HEK293 (cell line): Measurements from ENCODE around the gene LDB2.

Source experiments
- CTCF ChIA-PET: fragments of 350-600 bp; formaldehyde crosslinking; extraction: SDS; loops from one replicate; lab custom pipeline; 2021; ENCODE audit warnings: antibody characterized with exemption; lab: Yijun Ruan, JAX
- POLR2A ChIA-PET: fragments of 300-600 bp; formaldehyde crosslinking; extraction: SDS; loops from one replicate; lab custom pipeline; 2020; ENCODE audit warnings: antibody characterized with exemption, inconsistent platforms; lab: Yijun Ruan, JAX
- H3K27ac ChIP-seq: fragments of 200-500 bp; sonication (Bioruptor generic); 2 replicates; pipeline ENCODE4 v1.5.1; 2014; ENCODE audit warnings: low read depth, low read length, control low read depth, inconsistent platforms; ENCODE audit errors: extremely low read depth
- H3K36me3 ChIP-seq, 2 experiments: fragments of 200-500 bp in 1 of 2; sonication (Bioruptor generic) in 1 of 2; 1 replicate in 1 of 2; 2 replicates in 1 of 2; pipeline ENCODE4 v1.5.1; 2014 to 2017; ENCODE audit warnings: inconsistent platforms in 2 of 2, low read length in 2 of 2; ENCODE audit not compliant: control insufficient read depth in 2 of 2, insufficient read depth in 1 of 2
- H3K4me1 ChIP-seq: fragments of 200-500 bp; sonication (Bioruptor generic); 2 replicates; pipeline ENCODE4 v1.5.1; 2014; ENCODE audit warnings: mild to moderate bottlenecking, low read length, inconsistent platforms; ENCODE audit not compliant: control insufficient read depth, insufficient read depth
- H3K4me3 ChIP-seq: 2 replicates; pipeline ENCODE4 v1.5.1; 2011; ENCODE audit warnings: low read depth, mild to moderate bottlenecking, control low read depth, low read length, moderate library complexity
- H3K9me3 ChIP-seq: fragments of 200-500 bp; sonication (Bioruptor generic); 2 replicates; pipeline ENCODE4 v1.5.1; 2014; ENCODE audit warnings: low read depth, low read length, inconsistent platforms; ENCODE audit not compliant: control insufficient read depth, insufficient read depth
- GLI2 ChIP-seq: fragments of 450-650 bp; formaldehyde crosslinking; IDR thresholded peaks from 2 replicates; pipeline ENCODE4; 2017; ENCODE audit warnings: missing biosample characterization, missing genetic modification characterization, low read depth, borderline replicate concordance
- GLIS2 ChIP-seq: fragments of 450-650 bp; formaldehyde crosslinking; IDR thresholded peaks from 2 replicates; pipeline ENCODE4 v1.5.1; 2016; ENCODE audit warnings: missing biosample characterization, missing genetic modification characterization
- KLF10 ChIP-seq: fragments of 450-650 bp; IDR thresholded peaks from 2 replicates; pipeline ENCODE4 v1.5.1; 2018; ENCODE audit warnings: missing biosample characterization, mild to moderate bottlenecking, missing genetic modification characterization
- KLF16 ChIP-seq: fragments of 450-650 bp; formaldehyde crosslinking; IDR thresholded peaks from 2 replicates; pipeline ENCODE4 v1.5.1; 2017; ENCODE audit warnings: missing biosample characterization, missing genetic modification characterization
- KLF9 ChIP-seq: fragments of 450-650 bp; formaldehyde crosslinking; IDR thresholded peaks from 2 replicates; pipeline ENCODE4 v1.5.1; 2016; ENCODE audit warnings: missing biosample characterization, missing genetic modification characterization, low read depth
- SP2 ChIP-seq: fragments of 450-650 bp; formaldehyde crosslinking; IDR thresholded peaks from 2 replicates; pipeline ENCODE4 v1.5.1; 2016; ENCODE audit warnings: missing biosample characterization, missing genetic modification characterization
- ZBTB7A ChIP-seq: fragments of 450-650 bp; formaldehyde crosslinking; IDR thresholded peaks from 2 replicates; pipeline ENCODE4 v1.5.1; 2016; ENCODE audit warnings: low read depth, missing biosample characterization, missing genetic modification characterization
- ZNF132 ChIP-seq: fragments of 450-650 bp; formaldehyde crosslinking; IDR thresholded peaks from 2 replicates; pipeline ENCODE4 v1.5.1; 2017; ENCODE audit warnings: missing biosample characterization, missing genetic modification characterization, borderline replicate concordance
- ZNF140 ChIP-seq: fragments of 450-650 bp; formaldehyde crosslinking; IDR thresholded peaks from 2 replicates; pipeline ENCODE4 v1.5.1; 2016; ENCODE audit warnings: missing biosample characterization, missing genetic modification characterization
- ZNF19 ChIP-seq: fragments of 450-650 bp; formaldehyde crosslinking; IDR thresholded peaks from 2 replicates; pipeline ENCODE4; 2016; ENCODE audit warnings: missing biosample characterization, missing genetic modification characterization, low read depth
- ZNF202 ChIP-seq: fragments of 450-650 bp; formaldehyde crosslinking; IDR thresholded peaks from 2 replicates; pipeline ENCODE4 v1.5.1; 2016; ENCODE audit warnings: missing biosample characterization, missing genetic modification characterization, borderline replicate concordance
- ZNF214 ChIP-seq: fragments of 450-650 bp; formaldehyde crosslinking; IDR thresholded peaks from 2 replicates; pipeline ENCODE4 v1.5.1; 2017; ENCODE audit warnings: missing biosample characterization, mild to moderate bottlenecking, missing genetic modification characterization, borderline replicate concordance
- ZNF354C ChIP-seq: fragments of 450-650 bp; formaldehyde crosslinking; IDR thresholded peaks from 2 replicates; pipeline ENCODE4 v1.5.1; 2016; ENCODE audit warnings: missing biosample characterization, missing genetic modification characterization, low read depth, borderline replicate concordance
- ZNF404 ChIP-seq: fragments of 450-650 bp; formaldehyde crosslinking; IDR thresholded peaks from 2 replicates; pipeline ENCODE4 v1.5.1; 2017; ENCODE audit warnings: missing biosample characterization, missing genetic modification characterization
- ZNF560 ChIP-seq: fragments of 450-650 bp; formaldehyde crosslinking; IDR thresholded peaks from 2 replicates; pipeline ENCODE4 v1.5.1; 2017; ENCODE audit warnings: missing biosample characterization, missing genetic modification characterization, borderline replicate concordance
- ZNF629 ChIP-seq: fragments of 450-650 bp; formaldehyde crosslinking; IDR thresholded peaks from 2 replicates; pipeline ENCODE4 v1.5.1; 2017; ENCODE audit warnings: missing biosample characterization, missing genetic modification characterization
- ZNF660 ChIP-seq: fragments of 450-650 bp; IDR thresholded peaks from 2 replicates; pipeline ENCODE4 v1.5.1; 2018; ENCODE audit warnings: missing biosample characterization, mild to moderate bottlenecking, missing genetic modification characterization
- ZNF707 ChIP-seq: fragments of 450-650 bp; formaldehyde crosslinking; IDR thresholded peaks from 2 replicates; pipeline ENCODE4 v1.5.1; 2016; ENCODE audit warnings: missing biosample characterization, missing genetic modification characterization
- ZNF747 ChIP-seq: fragments of 450-650 bp; formaldehyde crosslinking; IDR thresholded peaks from 2 replicates; pipeline ENCODE4 v1.5.1; 2016; ENCODE audit warnings: missing biosample characterization, missing genetic modification characterization
- ZXDB ChIP-seq: fragments of 450-650 bp; formaldehyde crosslinking; IDR thresholded peaks from 2 replicates; pipeline ENCODE4 v1.5.1; 2016; ENCODE audit warnings: missing biosample characterization, missing genetic modification characterization
- TF ChIP-seq, protein P1 (sequence below): fragments of 450-650 bp; formaldehyde crosslinking; IDR thresholded peaks from 2 replicates; pipeline ENCODE4 v1.5.1; 2016; ENCODE audit warnings: missing biosample characterization, missing genetic modification characterization, low read depth
- TF ChIP-seq, protein P2 (sequence below): fragments of 450-650 bp; formaldehyde crosslinking; IDR thresholded peaks from 2 replicates; pipeline ENCODE4 v1.5.1; 2016; ENCODE audit warnings: missing biosample characterization, missing genetic modification characterization
- TF ChIP-seq, protein P3 (sequence below): sonication (generic); formaldehyde crosslinking; IDR thresholded peaks from 2 replicates; pipeline ENCODE4 v1.8.1; 2022; ENCODE audit warnings: mild to moderate bottlenecking, moderate library complexity, missing genetic modification reagents
- TF ChIP-seq, protein P4 (sequence below): fragments of 450-650 bp; formaldehyde crosslinking; IDR thresholded peaks from 2 replicates; pipeline ENCODE4 v1.5.1; 2017; ENCODE audit warnings: missing biosample characterization, missing genetic modification characterization

The LDB2 gene

DNA sequence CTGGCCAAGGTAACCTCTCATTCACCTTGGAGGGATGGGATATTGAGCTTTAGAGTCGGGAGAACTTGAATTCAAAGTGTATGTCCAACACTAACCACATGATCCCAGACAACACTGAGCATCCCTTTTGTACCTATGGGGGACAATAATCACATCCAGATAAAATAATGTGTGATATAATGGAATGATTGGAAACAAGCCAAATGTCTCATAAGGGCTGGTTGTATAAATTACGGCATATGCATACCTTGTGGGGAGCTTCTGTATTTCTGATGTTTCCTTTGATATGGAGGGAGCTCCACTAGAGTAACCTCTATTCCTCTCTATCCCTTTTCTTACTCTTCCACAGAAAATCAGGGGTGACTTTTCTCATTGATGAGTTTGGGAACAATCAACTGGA, 40.7 kb upstream of the LDB2 start:
- H3K27ac ChIP-seq: no peak overlapping the region
- H3K4me3 ChIP-seq: no peak overlapping the region
- H3K36me3 ChIP-seq: no peaks in the 10 kb centered on the region
- ChIA-PET CTCF (no interaction called here), POLR2A (no interaction called here)
- H3K4me1 ChIP-seq: no peaks in the 10 kb centered on the region
- TF ChIP-seq, protein P1, sequence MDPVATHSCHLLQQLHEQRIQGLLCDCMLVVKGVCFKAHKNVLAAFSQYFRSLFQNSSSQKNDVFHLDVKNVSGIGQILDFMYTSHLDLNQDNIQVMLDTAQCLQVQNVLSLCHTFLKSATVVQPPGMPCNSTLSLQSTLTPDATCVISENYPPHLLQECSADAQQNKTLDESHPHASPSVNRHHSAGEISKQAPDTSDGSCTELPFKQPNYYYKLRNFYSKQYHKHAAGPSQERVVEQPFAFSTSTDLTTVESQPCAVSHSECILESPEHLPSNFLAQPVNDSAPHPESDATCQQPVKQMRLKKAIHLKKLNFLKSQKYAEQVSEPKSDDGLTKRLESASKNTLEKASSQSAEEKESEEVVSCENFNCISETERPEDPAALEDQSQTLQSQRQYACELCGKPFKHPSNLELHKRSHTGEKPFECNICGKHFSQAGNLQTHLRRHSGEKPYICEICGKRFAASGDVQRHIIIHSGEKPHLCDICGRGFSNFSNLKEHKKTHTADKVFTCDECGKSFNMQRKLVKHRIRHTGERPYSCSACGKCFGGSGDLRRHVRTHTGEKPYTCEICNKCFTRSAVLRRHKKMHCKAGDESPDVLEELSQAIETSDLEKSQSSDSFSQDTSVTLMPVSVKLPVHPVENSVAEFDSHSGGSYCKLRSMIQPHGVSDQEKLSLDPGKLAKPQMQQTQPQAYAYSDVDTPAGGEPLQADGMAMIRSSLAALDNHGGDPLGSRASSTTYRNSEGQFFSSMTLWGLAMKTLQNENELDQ (tag by site-specific recombination): no peak
- TF ChIP-seq KLF16 (no peak), ZNF404 (tag by site-specific recombination) (no peak), ZNF660 (tag by site-specific recombination) (no peak), ZNF140 (tag by site-specific recombination) (no peak), ZNF132 (no peak), ZNF19 (tag by site-specific recombination) (no peak), ZNF747 (tag by site-specific recombination) (no peak), ZNF707 (tag by site-specific recombination) (no peak), ZBTB7A (tag by site-specific recombination) (no peak), ZXDB (tag by site-specific recombination) (no peak), SP2 (tag by site-specific recombination) (no peak)
- TF ChIP-seq, protein P2, sequence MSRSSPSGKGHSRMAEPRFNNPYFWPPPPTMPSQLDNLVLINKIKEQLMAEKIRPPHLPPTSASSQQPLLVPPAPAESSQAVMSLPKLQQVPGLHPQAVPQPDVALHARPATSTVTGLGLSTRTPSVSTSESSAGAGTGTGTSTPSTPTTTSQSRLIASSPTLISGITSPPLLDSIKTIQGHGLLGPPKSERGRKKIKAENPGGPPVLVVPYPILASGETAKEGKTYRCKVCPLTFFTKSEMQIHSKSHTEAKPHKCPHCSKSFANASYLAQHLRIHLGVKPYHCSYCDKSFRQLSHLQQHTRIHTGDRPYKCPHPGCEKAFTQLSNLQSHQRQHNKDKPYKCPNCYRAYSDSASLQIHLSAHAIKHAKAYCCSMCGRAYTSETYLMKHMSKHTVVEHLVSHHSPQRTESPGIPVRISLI (tag by site-specific recombination): no peak
- H3K9me3 ChIP-seq: no peaks in the 10 kb centered on the region

DNA sequence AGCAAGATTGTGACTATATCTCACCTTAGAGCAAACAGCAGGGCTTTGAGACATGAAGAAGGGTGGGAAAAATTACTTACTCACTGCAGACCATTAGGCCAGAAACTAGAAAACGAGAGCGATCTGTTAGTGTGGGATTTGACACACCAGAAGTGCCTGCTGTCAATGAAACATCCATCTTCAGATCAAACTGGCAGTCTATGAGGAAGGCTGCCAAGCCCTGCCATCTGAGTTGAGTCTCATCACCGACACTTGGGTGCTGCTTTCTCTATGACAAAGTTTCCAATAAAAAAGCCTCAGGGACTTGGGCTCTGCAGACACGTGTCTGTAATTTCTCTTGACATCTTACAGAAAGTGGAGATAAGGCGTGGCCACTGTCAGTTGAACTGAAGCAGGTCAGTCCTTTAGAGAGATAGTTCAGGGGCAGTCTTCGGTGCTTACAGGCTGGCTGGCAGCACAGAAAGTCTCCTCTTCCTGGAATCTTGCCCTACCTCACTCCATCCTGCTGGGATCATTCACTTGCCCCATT, 40.1 kb upstream of the LDB2 start:
- POLR2A ChIA-PET: no interaction called here
- Histone ChIP-seq H3K9me3 (no peaks in the 10 kb centered on the region), H3K4me1 (no peaks in the 10 kb centered on the region), H3K36me3 (no peaks in the 10 kb centered on the region), H3K4me3 (no peak overlapping the region), H3K27ac (no peak overlapping the region)
- CTCF ChIA-PET: interaction anchor here (0.6 kb wide), 1 partner anchor 227 kb away, joined by 4 read pairs; no protein-coding TSS in a partner anchor
- no peak for TF ChIP-seq ZNF560 (tag by site-specific recombination)

DNA sequence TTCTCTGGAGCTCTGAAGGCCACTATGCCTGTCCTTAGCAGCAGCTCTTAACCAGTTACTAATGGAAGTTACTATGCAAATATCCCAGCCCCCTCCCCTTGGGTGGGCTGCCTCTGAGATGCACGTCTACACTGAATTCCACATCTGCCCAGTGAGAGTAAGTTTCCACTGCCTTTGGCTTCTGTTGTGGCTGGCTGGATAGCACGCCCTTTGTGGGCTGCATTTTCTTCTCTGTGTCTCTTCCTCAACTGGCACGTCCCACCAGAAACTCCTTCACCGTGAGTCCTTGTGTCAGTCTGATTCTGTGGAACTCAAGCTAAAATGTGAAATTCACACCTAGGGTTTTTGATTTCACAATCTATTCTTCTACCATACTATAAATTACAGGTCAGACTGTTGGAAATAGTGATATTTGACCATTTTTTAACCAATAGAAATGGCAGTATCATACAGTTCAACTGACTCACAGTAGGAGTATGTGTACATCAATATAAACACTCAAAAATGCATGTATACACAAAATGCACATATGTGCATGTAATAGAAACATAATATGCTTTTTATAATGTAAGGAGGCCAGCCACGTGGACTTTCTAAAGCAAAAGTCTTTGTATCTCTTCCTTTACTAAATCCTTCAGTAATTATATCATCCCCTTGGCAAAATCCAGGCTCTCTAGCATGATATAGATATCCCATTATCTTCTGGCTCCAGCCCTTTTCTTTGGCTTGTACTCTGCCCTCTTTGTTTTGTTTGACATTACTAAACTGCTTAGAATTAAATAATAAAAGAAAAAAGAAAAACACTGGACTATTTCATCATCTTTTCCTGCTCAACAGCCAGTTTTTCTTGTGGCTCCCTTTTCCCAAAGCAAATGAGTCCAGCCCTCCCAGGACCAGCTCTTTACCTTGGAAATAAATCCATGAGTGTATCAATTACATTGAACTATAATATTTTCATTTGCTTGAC, 33.2 kb upstream of the LDB2 start:
- Histone ChIP-seq H3K9me3 (no peaks in the 10 kb centered on the region), H3K27ac (no peak overlapping the region), H3K4me3 (no peak overlapping the region), H3K4me1 (no peaks in the 10 kb centered on the region), H3K36me3 (no peaks in the 10 kb centered on the region)
- ChIA-PET POLR2A (no interaction called here), CTCF (interaction anchor here (0.5 to 1.4 kb wide), 3 partner anchors 11 to 199 kb away, joined by 3 to 5 read pairs (median 3); no protein-coding TSS in a partner anchor)
- TF ChIP-seq GLI2 (tag by site-specific recombination): no peak
- no peak for TF ChIP-seq ZNF214 (tag by site-specific recombination)
- TF ChIP-seq ZNF629: no peak
- TF ChIP-seq, protein P3, sequence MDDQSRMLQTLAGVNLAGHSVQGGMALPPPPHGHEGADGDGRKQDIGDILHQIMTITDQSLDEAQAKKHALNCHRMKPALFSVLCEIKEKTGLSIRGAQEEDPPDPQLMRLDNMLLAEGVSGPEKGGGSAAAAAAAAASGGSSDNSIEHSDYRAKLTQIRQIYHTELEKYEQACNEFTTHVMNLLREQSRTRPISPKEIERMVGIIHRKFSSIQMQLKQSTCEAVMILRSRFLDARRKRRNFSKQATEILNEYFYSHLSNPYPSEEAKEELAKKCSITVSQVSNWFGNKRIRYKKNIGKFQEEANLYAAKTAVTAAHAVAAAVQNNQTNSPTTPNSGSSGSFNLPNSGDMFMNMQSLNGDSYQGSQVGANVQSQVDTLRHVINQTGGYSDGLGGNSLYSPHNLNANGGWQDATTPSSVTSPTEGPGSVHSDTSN (CRISPR knock-in tag): no peak
- TF ChIP-seq KLF9: no peak
- TF ChIP-seq ZNF354C: no peak
- no peak for TF ChIP-seq ZNF202 (tag by site-specific recombination)
- TF ChIP-seq KLF10 (tag by site-specific recombination): no peak
- no peak for TF ChIP-seq GLIS2 (tag by site-specific recombination)
- TF ChIP-seq, protein P4, sequence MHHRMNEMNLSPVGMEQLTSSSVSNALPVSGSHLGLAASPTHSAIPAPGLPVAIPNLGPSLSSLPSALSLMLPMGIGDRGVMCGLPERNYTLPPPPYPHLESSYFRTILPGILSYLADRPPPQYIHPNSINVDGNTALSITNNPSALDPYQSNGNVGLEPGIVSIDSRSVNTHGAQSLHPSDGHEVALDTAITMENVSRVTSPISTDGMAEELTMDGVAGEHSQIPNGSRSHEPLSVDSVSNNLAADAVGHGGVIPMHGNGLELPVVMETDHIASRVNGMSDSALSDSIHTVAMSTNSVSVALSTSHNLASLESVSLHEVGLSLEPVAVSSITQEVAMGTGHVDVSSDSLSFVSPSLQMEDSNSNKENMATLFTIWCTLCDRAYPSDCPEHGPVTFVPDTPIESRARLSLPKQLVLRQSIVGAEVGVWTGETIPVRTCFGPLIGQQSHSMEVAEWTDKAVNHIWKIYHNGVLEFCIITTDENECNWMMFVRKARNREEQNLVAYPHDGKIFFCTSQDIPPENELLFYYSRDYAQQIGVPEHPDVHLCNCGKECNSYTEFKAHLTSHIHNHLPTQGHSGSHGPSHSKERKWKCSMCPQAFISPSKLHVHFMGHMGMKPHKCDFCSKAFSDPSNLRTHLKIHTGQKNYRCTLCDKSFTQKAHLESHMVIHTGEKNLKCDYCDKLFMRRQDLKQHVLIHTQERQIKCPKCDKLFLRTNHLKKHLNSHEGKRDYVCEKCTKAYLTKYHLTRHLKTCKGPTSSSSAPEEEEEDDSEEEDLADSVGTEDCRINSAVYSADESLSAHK (tag by site-specific recombination): no peak
